ENCODE results near the gene GPRIN1.
A peak's percentile ranks its signal among the peaks of the same experiment; 100 is the strongest.
"Not testable (repeated sequence)": the region's sequence is repeated elsewhere in the genome, so short reads cannot be mapped to it uniquely, and the experiment has no call there.

GPRIN1 gene

GRCh38 chr5:176553260-176554085, 56.5 kb downstream of the GPRIN1 start:
- Mint-ChIP-seq H3K27me3 (ENCODE audit: low read depth) (peaks cover 23% of the 10 kb centered on the region), H3K4me3 (no peak overlapping the region), H3K36me3 (ENCODE audit: low read depth) (no peaks in the 10 kb centered on the region), H3K9me3 (no peaks in the 10 kb centered on the region), H3K27ac (peak overlapping the region in 2 of 3 experiments; percentile 9 to 35), H3K4me1 (peaks cover 6% of the 10 kb centered on the region)
- TF ChIP-seq, protein P1, sequence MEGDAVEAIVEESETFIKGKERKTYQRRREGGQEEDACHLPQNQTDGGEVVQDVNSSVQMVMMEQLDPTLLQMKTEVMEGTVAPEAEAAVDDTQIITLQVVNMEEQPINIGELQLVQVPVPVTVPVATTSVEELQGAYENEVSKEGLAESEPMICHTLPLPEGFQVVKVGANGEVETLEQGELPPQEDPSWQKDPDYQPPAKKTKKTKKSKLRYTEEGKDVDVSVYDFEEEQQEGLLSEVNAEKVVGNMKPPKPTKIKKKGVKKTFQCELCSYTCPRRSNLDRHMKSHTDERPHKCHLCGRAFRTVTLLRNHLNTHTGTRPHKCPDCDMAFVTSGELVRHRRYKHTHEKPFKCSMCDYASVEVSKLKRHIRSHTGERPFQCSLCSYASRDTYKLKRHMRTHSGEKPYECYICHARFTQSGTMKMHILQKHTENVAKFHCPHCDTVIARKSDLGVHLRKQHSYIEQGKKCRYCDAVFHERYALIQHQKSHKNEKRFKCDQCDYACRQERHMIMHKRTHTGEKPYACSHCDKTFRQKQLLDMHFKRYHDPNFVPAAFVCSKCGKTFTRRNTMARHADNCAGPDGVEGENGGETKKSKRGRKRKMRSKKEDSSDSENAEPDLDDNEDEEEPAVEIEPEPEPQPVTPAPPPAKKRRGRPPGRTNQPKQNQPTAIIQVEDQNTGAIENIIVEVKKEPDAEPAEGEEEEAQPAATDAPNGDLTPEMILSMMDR (IDR thresholded peaks at IDR 0.05; ENCODE audit: unreplicated experiment in 3 of 3), result no peak

DNA sequence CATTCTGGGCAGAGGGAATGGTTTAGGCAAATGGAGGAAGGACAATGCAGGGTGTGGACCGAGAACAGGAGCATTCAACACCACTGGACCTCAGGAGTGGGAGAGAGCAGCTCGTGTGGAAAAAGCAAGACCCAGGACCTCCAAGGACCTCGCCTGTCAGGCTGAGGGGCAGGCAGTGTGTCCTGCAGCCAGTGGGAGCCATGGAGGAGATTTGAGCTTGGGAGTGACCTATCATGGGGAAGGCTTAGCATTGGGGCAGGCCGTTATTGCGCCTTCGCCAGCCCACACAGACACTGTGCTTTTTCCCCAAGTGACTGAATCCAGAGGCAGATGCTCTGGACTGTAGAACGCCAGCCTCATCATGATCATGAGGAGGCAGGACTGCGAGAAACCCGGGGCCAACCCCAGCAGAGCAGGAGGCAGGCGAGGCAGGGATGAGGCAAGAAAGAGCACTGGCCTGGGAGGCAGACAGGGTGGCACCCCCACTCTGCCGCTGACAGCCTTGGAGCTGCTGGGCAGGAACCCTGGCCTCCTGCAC, 57.6 kb downstream of the GPRIN1 start:
- TF ChIP-seq, protein P1 (IDR thresholded peaks at IDR 0.05; ENCODE audit: unreplicated experiment in 3 of 3), result no peak
- no peaks in the 10 kb centered on the region for H3K36me3 Mint-ChIP-seq (ENCODE audit: low read depth)
- no peaks in the 10 kb centered on the region for H3K9me3 Mint-ChIP-seq
- no peak overlapping the region for H3K27ac Mint-ChIP-seq
- no peak overlapping the region for H3K4me3 Mint-ChIP-seq
- H3K4me1 Mint-ChIP-seq, result peaks cover 6% of the 10 kb centered on the region
- peaks cover 24% of the 10 kb centered on the region for H3K27me3 Mint-ChIP-seq (ENCODE audit: low read depth)

- H3K4me1 Mint-ChIP-seq; H3K4me3 Mint-ChIP-seq; H3K36me3 Mint-ChIP-seq (ENCODE audit: low read depth); H3K27ac Mint-ChIP-seq; H3K9me3 Mint-ChIP-seq: not testable (repeated sequence)
- H3K27me3 Mint-ChIP-seq (ENCODE audit: low read depth), result peaks cover 25% of the 10 kb centered on the region
Observed at GRCh38 chr5:176550937-176551336, 59.0 kb downstream of the GPRIN1 start.

DNA sequence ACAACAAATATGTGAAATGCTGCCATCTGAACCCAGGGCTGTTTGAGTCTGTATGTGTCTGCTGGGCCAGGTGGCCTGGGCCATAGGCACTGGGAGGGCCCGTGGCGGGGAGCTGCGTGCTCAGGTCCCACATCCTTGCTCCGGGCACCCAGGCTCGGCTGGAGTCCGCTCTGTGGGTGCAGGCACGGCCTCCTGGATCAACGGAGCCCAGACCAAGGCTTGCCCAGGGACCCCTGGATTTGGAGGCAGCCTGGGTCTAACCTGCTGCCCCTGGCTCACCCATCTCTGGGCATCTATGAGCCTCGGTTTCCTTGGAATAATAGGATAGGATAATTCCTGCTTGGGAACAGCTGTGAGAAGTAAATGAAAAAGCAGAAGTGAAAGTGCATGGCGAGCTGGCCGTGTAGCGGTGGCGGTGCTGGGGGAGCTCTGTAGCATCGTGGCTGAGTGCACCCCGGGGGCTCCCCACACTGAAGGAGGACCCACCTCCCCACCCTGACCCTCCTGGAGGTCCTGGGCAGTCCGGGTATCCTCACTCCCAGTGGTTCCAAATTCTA, 59.6 kb downstream of the GPRIN1 start:
- peaks cover 23% of the 10 kb centered on the region for H3K27me3 Mint-ChIP-seq (ENCODE audit: low read depth)
- H3K4me3 Mint-ChIP-seq, result no peak overlapping the region
- H3K36me3 Mint-ChIP-seq (ENCODE audit: low read depth), result no peaks in the 10 kb centered on the region
- no peak overlapping the region for H3K27ac Mint-ChIP-seq
- H3K9me3 Mint-ChIP-seq, result no peaks in the 10 kb centered on the region
- TF ChIP-seq, protein P1 (IDR thresholded peaks at IDR 0.05; ENCODE audit: unreplicated experiment in 3 of 3), result no peak
- peaks cover 6% of the 10 kb centered on the region for H3K4me1 Mint-ChIP-seq

DNA sequence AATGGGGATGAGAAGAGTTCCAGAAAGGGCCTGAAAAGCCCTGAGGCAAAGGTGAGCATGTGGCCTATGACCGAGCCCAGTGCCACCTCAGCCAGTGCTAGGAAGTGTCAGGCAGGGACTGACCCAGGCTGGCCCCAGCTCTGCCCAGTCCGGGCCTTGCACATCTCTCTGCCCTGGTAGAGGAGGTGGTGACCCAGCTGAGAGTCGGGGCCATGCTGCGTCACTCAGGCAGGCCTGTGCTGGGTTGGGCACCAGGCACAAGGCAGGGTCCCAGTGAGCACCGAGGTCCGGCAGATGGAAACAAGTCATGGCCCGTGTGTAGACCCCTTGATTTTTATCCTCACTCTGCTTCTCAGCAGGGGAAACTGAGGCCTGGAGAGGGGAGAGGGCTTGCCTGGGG, 60.1 kb downstream of the GPRIN1 start:
- Mint-ChIP-seq H3K9me3 (no peaks in the 10 kb centered on the region), H3K27me3 (ENCODE audit: low read depth) (peaks cover 19% of the 10 kb centered on the region), H3K27ac (no peak overlapping the region), H3K4me3 (no peak overlapping the region), H3K36me3 (ENCODE audit: low read depth) (no peaks in the 10 kb centered on the region), H3K4me1 (peaks cover 2% of the 10 kb centered on the region)
- TF ChIP-seq, protein P1 (IDR thresholded peaks at IDR 0.05; ENCODE audit: unreplicated experiment in 3 of 3), result no peak

- no peaks in the 10 kb centered on the region for H3K36me3 Mint-ChIP-seq (ENCODE audit: low read depth)
- H3K27ac Mint-ChIP-seq, result peak within 1 kb of the TSS in 1 of 3 experiments; percentile 85
- H3K9me3 Mint-ChIP-seq, result no peaks in the 10 kb centered on the region
- peaks cover 19% of the 10 kb centered on the region for H3K27me3 Mint-ChIP-seq (ENCODE audit: low read depth)
- H3K4me3 Mint-ChIP-seq, result peak within 1 kb of the TSS in 2 of 3 experiments; percentile 16 to 60
- H3K4me1 Mint-ChIP-seq, result no peaks in the 10 kb centered on the region
- TF ChIP-seq, protein P1 (IDR thresholded peaks at IDR 0.05; ENCODE audit: unreplicated experiment in 3 of 3), result no peak
Observed at GRCh38 chr5:176548967-176549444, 61.0 kb downstream of the GPRIN1 start, which contains the start of gene CDHR2. Gene CDHR2, plus strand, starts transcription at chr5:176549342. Its CDS starts 16,011 bp downstream, at chr5:176565353.
